DMS153 (cell line): ENCODE results near the gene GRAMD4.

ENCODE experiments used
- DNase-seq: peaks from one replicate; lab custom pipeline; 2025; lab: John Stamatoyannopoulos, UW

Gene GRAMD4, protein sequence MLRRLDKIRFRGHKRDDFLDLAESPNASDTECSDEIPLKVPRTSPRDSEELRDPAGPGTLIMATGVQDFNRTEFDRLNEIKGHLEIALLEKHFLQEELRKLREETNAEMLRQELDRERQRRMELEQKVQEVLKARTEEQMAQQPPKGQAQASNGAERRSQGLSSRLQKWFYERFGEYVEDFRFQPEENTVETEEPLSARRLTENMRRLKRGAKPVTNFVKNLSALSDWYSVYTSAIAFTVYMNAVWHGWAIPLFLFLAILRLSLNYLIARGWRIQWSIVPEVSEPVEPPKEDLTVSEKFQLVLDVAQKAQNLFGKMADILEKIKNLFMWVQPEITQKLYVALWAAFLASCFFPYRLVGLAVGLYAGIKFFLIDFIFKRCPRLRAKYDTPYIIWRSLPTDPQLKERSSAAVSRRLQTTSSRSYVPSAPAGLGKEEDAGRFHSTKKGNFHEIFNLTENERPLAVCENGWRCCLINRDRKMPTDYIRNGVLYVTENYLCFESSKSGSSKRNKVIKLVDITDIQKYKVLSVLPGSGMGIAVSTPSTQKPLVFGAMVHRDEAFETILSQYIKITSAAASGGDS

DNA sequence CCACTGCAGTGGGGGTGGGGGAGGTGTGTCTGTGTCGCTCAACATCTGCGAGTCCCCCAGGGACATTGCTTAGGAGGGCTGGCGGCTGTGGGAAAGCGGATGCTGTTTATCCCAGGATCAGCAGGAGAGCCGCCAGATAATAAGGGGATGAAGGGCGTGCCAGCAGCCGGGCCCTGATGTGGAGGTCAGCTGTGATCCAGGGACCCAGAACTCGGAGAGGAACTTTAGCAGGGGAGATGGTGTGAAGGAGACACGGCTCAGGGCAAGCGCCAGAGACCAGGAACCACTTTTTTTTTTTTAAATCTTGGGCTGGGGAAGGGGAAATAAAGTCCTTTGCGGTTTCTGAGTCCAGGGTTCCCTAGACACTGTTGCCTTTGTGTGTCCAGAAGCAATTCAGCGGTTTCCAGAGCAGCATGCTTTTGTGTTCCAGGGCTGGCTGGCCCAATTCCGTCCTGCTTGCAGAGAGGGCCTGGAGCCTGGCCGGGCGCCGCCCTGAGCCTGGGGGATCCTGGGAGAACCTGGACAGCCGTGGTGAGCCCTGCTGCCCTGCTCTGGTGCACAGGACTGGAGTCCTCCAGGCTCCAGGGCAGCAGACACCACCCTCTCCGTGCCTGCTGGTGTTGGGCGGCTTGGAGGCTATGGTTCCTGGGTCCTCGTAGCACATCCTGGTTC lies at the start of gene GRAMD4:
GRAMD4 (plus strand) TSS at position 557 of the 672 bp plus-strand sequence. CDS start 6,414 bp downstream, outside the sequence.
- no peak for DNase-seq

DNA sequence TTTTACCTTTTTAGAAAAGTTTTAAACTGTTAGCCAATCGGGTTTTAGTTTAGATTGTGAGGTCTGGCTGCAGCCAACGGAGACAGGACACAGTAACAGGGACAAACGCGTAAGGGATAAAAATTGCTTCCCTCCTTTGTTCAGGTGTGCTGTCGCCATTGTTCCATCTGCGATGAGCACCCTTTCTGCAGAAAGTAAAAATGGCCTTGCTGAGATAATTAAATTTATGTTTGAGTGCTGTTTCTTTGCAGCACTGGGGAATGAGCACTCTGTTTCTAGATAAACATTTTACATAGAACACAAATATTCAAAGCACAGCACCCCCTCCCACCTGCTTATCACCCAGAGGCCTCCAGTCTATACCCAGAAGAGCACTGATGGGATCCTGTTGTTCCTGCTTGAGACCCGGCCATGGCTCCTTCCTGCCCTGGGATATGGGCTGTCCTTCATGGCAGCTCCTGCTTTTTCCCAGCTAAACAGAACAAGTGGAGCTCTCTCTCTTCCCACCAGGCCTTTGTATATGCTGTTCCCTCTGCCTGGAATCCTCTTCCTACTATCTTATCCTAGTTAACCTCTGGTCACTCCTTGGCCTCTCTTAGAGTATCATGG lies 48.4 kb upstream of the GRAMD4 start:
- no peak for DNase-seq

GRCh38 chr22:46572911-46573780 lies 47.0 kb upstream of the GRAMD4 start:
- DNase-seq: no peak

GRCh38 chr22:46573781-46574437 lies 46.3 kb upstream of the GRAMD4 start:
- DNase-seq: no peak

DNA sequence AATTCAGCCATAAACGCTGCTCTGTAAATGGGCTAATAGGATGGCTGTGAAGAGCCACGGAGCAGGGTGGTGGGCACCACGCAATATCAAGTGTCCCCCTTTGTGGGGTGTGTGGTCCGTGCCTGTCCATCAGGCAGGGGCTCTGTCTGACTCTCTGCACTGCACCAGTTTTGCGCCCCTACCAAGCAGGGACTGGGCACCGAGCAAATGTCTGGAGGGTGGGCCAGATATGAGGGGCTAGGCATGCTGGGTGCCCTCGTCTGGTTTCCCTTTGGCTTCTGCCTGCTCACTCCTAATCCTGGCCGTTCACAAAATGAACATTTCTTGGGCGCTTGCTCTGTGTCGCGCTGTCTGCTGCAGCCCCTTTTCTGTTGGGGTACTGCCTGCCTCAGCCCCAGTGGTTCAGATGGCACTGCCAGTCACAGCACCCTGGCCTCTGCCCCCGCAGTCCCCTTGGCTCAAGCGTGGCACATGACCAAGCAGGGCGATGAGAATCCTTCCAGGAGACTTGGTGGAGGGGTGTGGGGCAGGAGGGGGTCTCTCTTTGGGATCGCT lies 45.7 kb upstream of the GRAMD4 start:
- DNase-seq: no peak

DNA sequence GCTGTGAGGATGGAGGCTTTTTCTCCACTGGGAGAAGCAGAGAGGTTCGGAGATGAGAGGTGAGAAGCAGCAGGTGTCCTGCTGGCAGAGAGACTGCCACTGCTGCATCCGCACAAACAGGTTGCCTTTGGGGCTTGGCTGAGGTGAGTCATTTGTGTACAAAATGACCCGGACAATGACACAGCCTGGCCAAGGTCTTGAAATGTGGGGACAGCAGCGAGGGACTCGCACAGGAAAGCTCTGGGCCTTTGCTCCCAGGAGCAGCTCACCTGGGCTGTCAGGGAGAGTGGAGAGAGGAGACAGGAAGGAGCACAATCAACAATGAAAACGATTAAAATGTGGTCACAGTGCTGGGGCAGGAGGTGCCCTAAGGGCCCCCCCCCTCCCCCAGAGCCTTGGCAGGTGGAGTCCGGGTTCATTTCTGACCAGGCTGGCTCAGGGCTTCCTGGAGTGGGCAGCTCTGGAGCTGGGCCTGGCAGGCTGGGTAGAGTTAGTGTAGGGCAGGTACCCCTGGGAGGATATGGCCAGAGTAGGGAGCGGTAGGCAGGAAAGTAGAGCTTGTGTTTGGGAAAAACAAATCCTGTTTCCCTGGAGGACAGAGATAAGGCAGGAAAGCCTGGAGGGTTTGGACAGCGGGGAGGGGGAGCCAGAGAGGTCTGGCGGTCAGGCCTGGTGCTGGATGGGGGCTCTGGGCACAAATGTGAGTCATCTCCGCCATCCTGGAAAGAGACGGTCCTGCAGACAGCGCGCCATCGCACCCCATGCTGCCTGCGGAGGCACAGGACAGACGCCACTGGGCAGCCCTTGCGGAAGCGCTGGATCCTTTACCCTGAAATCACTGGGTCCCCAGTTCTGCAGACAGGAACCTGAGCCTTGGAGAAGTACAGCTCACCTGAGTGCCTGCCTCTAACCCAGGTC lies 44.9 kb upstream of the GRAMD4 start:
- DNase-seq: peak; percentile 83

DNA sequence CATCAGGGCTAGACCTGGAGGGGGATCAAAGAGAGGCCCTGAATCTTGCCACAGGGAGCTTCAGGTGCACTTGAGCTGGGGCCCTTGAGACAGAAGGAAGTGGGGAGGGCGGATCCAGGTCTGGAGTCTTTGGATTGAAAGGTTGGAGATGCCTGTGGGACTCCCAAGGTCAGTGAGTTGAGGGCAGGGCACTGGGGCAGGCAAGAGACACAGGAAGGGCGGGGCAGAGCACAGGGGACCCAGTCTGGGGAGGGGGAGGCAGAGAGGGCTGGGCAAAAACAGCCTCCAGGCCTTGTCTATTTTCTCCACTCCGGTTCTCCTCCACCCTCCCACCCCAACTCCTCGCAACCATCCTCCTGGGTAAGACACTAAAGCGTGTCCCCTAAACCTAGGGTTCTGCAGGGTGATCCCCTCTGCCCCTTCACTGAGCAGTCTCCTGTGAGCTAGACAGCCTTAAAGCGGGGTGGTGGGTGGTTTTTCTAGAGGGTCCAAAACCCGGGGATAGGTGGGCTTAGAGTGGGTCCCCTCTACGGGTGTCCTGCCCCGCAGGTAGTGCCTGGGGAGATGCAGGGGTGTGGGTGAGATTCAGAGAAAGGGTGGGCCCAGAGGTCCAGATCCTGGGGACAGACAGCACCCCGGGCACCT lies 44.2 kb upstream of the GRAMD4 start:
- DNase-seq: peak; percentile 18

DNA sequence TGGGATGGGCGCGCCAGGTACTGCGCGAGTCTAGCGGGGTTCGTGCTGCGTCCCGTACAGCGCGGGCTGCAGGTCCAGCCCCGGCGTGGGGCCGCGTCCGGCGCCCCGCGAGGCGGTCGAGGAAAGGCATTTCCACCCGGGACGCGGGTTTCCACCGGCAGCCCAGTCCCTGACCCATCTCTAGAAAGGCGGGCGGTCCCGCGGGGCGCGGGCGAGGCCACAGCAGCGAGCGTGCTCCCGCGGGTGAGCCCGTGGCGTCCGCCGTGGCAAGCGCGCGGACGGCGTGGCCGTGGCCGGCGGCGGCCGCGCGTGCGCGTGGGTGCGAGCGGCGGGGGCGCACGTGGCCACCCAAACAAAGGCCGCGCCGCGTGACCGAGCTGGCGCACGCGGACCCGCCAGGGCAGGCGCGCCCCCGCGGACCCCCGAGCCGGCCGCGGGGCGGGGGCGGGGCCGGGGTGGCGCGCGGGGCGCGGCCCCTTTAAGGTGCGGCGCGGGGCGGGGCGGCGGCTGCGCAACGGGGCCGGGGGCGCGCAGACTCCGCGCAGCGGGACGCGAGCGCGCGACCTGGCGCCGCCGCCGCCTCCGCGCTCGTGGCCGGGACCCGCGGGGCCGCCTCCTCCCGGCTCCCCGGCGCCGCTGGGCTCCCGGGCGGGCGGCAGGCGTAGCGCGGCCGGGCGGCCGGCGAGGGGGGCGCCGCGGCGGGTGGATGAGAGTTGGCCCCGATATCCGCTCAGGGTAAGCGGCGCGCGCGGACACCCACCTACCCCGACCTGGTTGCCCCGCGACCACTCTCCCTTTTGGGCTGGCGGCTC lies 43.4 kb upstream of the GRAMD4 start:
- no peak for DNase-seq

GRCh38 chr22:46577368-46578249 lies 42.6 kb upstream of the GRAMD4 start:
- no peak for DNase-seq

DNA sequence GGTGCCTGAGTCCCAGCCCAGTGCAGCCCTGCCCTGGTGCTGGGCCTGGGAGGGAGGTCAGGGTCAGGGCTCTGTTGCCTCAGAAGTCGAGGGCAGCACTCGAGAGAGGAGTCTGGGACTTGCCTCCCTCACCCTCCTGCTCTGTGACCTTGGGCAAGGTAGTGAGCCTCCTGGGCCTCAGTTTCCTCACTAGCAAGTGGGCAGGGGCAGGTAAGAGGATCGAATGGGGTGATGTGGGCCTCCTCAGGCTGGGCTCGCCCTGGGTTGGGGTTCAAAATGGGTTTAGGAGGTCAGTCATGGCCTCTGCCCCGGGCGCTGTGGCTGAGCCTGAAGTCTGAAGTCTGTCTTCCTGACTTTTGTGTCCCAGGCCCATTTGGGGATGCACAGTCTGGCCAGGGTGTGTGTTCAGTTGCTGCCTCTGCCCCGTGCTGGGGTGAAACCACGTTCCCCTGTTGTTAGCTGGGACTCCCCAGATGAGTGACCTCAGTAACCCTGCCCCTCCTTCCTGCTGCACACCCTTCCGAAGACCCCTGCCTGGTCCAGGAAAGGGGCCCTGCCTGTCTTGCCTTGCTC lies 41.8 kb upstream of the GRAMD4 start:
- DNase-seq: no peak

DNA sequence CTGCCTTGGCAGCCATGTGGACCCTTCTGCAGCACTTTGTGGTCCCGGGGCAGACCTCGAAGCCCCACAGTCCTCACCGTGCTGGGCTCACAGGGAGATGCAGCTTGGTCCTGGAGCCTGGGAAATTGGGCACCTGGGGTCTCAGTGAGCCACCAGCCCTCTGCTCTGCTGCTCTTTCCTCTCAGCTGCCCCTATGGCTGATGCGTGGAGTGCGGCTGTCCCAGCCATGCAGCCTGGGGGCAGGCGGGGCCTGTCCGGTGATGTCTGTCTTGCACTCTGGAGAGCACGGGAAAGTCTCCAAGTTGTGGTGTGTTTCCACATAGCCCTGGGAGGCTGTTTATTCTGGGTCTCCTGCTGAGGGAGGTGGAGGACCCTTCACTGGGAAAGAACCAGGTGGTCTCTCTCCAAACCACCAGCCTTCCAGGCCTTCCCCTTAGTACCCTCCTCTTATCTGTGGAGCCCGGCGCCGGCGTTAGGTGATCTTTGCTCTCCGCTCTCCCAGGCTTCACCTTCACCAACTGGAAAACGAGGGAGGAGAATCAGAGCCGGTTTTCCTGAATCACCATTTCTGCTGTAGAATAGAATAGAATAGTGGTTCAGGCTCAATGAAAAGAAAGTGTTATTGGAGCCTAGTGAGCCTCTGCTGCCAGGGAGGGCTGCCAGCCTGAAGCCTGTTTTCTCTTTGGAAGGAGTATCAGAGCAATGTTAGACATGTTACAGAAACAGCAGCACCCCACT lies 41.2 kb upstream of the GRAMD4 start:
- DNase-seq: no peak

DNA sequence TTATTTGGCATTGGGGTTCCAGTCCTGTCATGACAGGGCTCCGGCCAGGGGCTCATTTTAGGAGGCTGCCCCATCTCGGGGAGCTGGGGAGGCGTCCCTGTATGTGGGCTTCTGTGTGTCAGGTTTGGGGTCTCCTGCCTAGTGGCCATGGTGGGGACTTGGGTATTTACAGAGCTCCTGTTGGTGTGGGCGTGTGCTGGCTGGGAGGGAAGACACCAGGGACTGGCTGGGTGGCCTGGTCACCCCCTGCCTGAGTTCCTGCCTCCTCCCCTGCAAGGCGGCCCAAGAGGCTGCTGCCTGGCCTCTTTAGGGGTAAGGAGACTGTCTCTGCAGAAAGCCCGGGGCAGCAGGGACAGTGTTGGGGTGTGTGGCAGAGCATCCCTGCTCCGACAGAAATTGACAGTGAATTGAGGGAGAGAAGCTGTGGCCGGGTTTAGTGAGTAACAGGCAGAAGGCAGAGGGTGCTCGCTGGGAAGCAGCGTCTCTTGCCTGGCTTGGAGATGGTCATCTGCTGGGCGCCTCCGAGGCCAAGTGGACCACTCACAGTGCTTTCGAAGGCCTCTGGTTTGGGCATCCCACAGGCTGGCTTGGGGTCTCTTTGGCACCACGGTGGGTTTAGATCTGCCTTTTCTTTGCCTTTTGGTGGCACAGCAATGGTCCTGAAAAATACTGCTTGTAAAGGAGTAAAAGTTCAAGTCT lies 40.3 kb upstream of the GRAMD4 start:
- DNase-seq: no peak

- DNase-seq: no peak
Observed at GRCh38 chr22:46580940-46581537, 39.1 kb upstream of the GRAMD4 start.

GRCh38 chr22:46581538-46582244 lies 38.5 kb upstream of the GRAMD4 start:
- DNase-seq: no peak
